Melanocyte of skin (primary cell): ENCODE results near the gene OR2A12. TPM values are rescaled to one million over a fixed set of nuclear protein-coding genes. Genes with fewer than 3 reads are reported as not detected.

ENCODE experiments used
- small RNA-seq, 2 donors: library from RNA; depleted of rRNA; stranded (forward); fragments of <200 nt; gene quantifications; one replicate each; pipeline ENCODE3, GENCODE V24; 2012
- total RNA-seq, 2 donors: library from RNA; depleted of rRNA; stranded (reverse); fragments of >200 nt; gene quantifications; 2 replicates each; pipeline ENCODE4 v1.2.3, GENCODE V29; 2012

OR2A12 gene
- not detected for total RNA-seq

GRCh38 chr7:144085978-144086377 lies at the start of gene OR2A12:
TSS of gene OR2A12 (plus strand) at chr7:144086278. CDS start at chr7:144095108, 8,830 bp downstream.

GRCh38 chr7:144048648-144049047 lies 37.4 kb upstream of the OR2A12 start, which contains the start of gene OR2A5:
TSS of gene OR2A5 (plus strand) at chr7:144048948. CDS start at chr7:144050402, 1,454 bp downstream.

GRCh38 chr7:144069511-144069910 lies 16.6 kb upstream of the OR2A12 start, which contains the start of gene OR2A25:
TSS of gene OR2A25 (plus strand) at chr7:144069811. CDS start at chr7:144074220, 4,409 bp downstream.

GRCh38 chr7:144109283-144109682 lies 23.2 kb downstream of the OR2A12 start, which contains the start of gene OR2A2:
TSS of gene OR2A2 (plus strand) at chr7:144109583. CDS start at chr7:144109583, 0 bp downstream.

GRCh38 chr7:144122876-144123275 lies 36.8 kb downstream of the OR2A12 start, which contains the start of gene OR2A14:
TSS of gene OR2A14 (plus strand) at chr7:144123176. CDS start at chr7:144129113, 5,937 bp downstream.

Small RNAs within 50 kb of the gene (small RNA-seq; reads per million reads assigned to genes)
- 0 reads per million in 2 donors for gene OR2A41P

Other genes starting within 250 kb of the OR2A12 start
- 10 to 100 TPM; 28.0 to 31.3 TPM for gene TCAF1, start 184.1 kb upstream of the OR2A12 start, total RNA-seq
- not detected for gene OR2F2, start 151.0 kb upstream of the OR2A12 start, total RNA-seq
- not detected for gene OR2F1, start 131.4 kb upstream of the OR2A12 start, total RNA-seq
- not detected for gene OR6B1, start 86.0 kb upstream of the OR2A12 start, total RNA-seq
- not detected for gene OR2A5, start 37.3 kb upstream of the OR2A12 start, total RNA-seq
- not detected for gene OR2A25, start 16.5 kb upstream of the OR2A12 start, total RNA-seq
- gene OR2A2, start 23.3 kb downstream of the OR2A12 start, total RNA-seq: not detected
- not detected for gene OR2A14, start 36.9 kb downstream of the OR2A12 start, total RNA-seq
- gene CTAGE4, start 97.2 kb downstream of the OR2A12 start, total RNA-seq: under 1 TPM; under 0.01 to 0.69 TPM
- 1 to 10 TPM in 1 of 2 donors, under 1 TPM in 1; 0.67 to 1.4 TPM for gene ARHGEF35, start 109.6 kb downstream of the OR2A12 start, total RNA-seq
- not detected for gene OR2A42, start 153.3 kb downstream of the OR2A12 start, total RNA-seq
- gene OR2A7, start 178.5 kb downstream of the OR2A12 start, total RNA-seq: 1 to 10 TPM in 1 of 2 donors, under 1 TPM in 1; 0.33 to 1.4 TPM
- 1 to 10 TPM in 1 of 2 donors, under 1 TPM in 1; 0.33 to 1.4 TPM for gene CTAGE8, start 183.0 kb downstream of the OR2A12 start, total RNA-seq
- under 1 TPM in 1 of 2 donors, not detected in 1; 0.34 TPM for gene OR2A1, start 226.1 kb downstream of the OR2A12 start, total RNA-seq